Neural progenitor cell (in vitro differentiated cells): ENCODE data around the gene PCYT1A. TPM values are rescaled to one million over a fixed set of nuclear protein-coding genes. Genes with fewer than 3 reads are reported as not detected.
"Not testable (repeated sequence)": the region's sequence is repeated elsewhere in the genome, so short reads cannot be mapped to it uniquely, and the experiment has no call there.

Experiments
- DNase-seq: peaks from one replicate; pipeline ENCODE4 v3.0.0-alpha.2; 2016; ENCODE audit warnings: low spot score
- H2AFZ ChIP-seq: fragments of 200-600 bp; sonication (generic); replicated peaks from 2 replicates; pipeline ENCODE4 v1.6.1; 2016; ENCODE audit warnings: antibody characterized with exemption
- H3F3A ChIP-seq: fragments of 200-600 bp; sonication (generic); 2 replicates; pipeline ENCODE4 v1.6.1; 2016; ENCODE audit warnings: antibody characterized with exemption, low read depth
- H3K27ac ChIP-seq: fragments of 200-600 bp; sonication (generic); 2 replicates; pipeline ENCODE4 v1.5.1; 2016; ENCODE audit warnings: mild to moderate bottlenecking
- H3K27me3 ChIP-seq: fragments of 200-600 bp; sonication (generic); 2 replicates; pipeline ENCODE4 v1.6.1; 2016; ENCODE audit warnings: mild to moderate bottlenecking, moderate library complexity
- H3K36me3 ChIP-seq: fragments of 200-600 bp; sonication (generic); 2 replicates; pipeline ENCODE4 v1.5.1; 2016
- H3K4me1 ChIP-seq: fragments of 200-600 bp; sonication (generic); 2 replicates; pipeline ENCODE4 v1.6.1; 2016; ENCODE audit warnings: mixed run types
- H3K4me2 ChIP-seq: fragments of 200-600 bp; sonication (generic); 2 replicates; pipeline ENCODE4 v1.6.1; 2016
- H3K4me3 ChIP-seq: fragments of 200-600 bp; sonication (generic); 2 replicates; pipeline ENCODE4 v1.5.1; 2016
- H3K79me2 ChIP-seq: fragments of 200-600 bp; sonication (generic); 2 replicates; pipeline ENCODE4 v1.6.1; 2016; ENCODE audit warnings: low read depth
- H3K9ac ChIP-seq: fragments of 200-600 bp; sonication (generic); 2 replicates; pipeline ENCODE4 v1.6.1; 2016
- H3K9me3 ChIP-seq: fragments of 200-600 bp; sonication (generic); 2 replicates; pipeline ENCODE4 v1.5.1; 2016; ENCODE audit warnings: low read depth
- H4K20me1 ChIP-seq: fragments of 200-600 bp; sonication (generic); 2 replicates; pipeline ENCODE4 v1.6.1; 2016; ENCODE audit warnings: low read depth
- H3K27ac Mint-ChIP-seq: 3 replicates; pipeline ENCODE4 v1.8.0; 2021; ENCODE audit warnings: mixed read lengths
- H3K27me3 Mint-ChIP-seq: 2 replicates; pipeline ENCODE4 v1.8.0; 2022; ENCODE audit warnings: low read depth, mild to moderate bottlenecking, inconsistent platforms, moderate library complexity, mixed read lengths; ENCODE audit not compliant: insufficient read depth
- H3K36me3 Mint-ChIP-seq: 3 replicates; pipeline ENCODE4 v1.8.0; 2021; ENCODE audit warnings: mixed read lengths
- H3K4me1 Mint-ChIP-seq: 3 replicates; pipeline ENCODE4 v1.8.0; 2021; ENCODE audit warnings: mixed read lengths
- H3K4me3 Mint-ChIP-seq: 3 replicates; pipeline ENCODE4 v1.8.0; 2021; ENCODE audit warnings: mild to moderate bottlenecking, moderate library complexity, mixed read lengths
- H3K9me3 Mint-ChIP-seq: 3 replicates; pipeline ENCODE4 v1.8.0; 2020; ENCODE audit warnings: mixed read lengths
- CTCF ChIP-seq: fragments of 200-600 bp; sonication (generic); IDR thresholded peaks from 2 replicates; pipeline ENCODE4 v1.5.1; 2017; ENCODE audit warnings: antibody characterized with exemption, mild to moderate bottlenecking
- EZH2 ChIP-seq: fragments of 200-600 bp; sonication (generic); IDR thresholded peaks from 2 replicates; pipeline ENCODE4 v1.6.1; 2017; ENCODE audit warnings: antibody characterized with exemption, mild to moderate bottlenecking, moderate library complexity
- EZH2phosphoT487 ChIP-seq: fragments of 200-600 bp; sonication (generic); IDR thresholded peaks from 2 replicates; pipeline ENCODE4 v1.6.1; 2017; ENCODE audit warnings: antibody characterized with exemption
- total RNA-seq: library from RNA; depleted of rRNA; stranded (reverse); fragments of >200 nt; gene quantifications from 2 replicates; pipeline ENCODE4 v1.2.3, GENCODE V29; 2015; ENCODE audit warnings: low replicate concordance

PCYT1A gene
- total RNA-seq, 1 donor from 2014 or later = 29.3 TPM

- no peak overlapping the region for H3K4me3 Mint-ChIP-seq
- H2AFZ ChIP-seq = no peak overlapping the region
- TF ChIP-seq CTCF (no peak), EZH2 (no peak), EZH2phosphoT487 (no peak)
These were observed 32.6 kb upstream of the PCYT1A start for GRCh38 chr3:196320137-196320536.

DNA sequence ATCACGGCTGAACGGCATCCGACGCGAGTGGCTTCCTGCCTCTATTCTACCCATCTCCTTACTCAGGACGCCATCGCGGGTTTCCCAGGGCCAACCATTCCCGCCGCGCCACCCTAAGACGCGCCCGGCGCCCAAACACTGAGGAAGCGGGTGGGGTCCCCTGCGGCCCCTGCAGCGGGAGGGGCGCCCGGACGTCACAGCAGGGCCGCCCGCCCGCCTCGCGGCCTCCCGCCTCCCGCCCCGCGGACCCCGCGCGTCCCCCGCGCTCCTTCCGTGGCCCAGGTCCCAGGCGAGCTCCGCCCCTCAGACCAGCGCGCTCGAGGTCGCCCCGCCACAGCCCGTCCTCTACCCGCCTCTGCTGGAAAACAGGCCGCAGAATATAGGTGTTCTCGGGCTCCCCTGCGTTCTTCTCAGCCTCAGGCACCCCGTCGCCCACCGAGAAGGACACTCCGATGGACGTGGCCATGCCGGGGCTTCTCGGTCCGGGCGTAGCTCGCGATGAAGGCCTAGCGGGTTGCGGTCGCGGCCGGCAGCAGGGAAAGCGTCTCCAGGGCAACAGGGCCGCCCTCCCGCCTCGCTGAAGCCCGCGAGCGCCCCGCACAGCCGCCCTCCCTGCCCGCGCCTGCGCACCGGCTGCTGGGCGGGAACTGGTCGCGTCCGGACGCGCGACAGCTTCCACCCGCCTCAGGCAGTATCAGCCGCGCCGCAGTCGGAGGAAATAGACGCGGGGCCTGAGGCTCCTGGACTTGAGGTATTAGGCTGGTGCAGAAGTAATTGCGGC is 30.4 kb upstream of the PCYT1A start, which contains the start of gene DYNLT2B:
TSS of gene DYNLT2B (minus strand) at position 554 of the 781 bp plus-strand sequence. CDS start at position 466, 88 bp downstream.
- H3K4me1 ChIP-seq = no peaks in the 10 kb centered on the region
- peak within 1 kb of the TSS; percentile 76 for H3K4me3 ChIP-seq
- no peaks in the 10 kb centered on the region for H3K36me3 ChIP-seq
- peak within 1 kb of the TSS; percentile 51 for H3K9ac ChIP-seq
- Mint-ChIP-seq H3K4me1 (peaks cover 8% of the 10 kb centered on the region), H3K4me3 (peak within 1 kb of the TSS; percentile 96), H3K36me3 (peaks cover 11% of the 10 kb centered on the region), H3K9me3 (no peaks in the 10 kb centered on the region), H3K27me3 (peaks cover 4% of the 10 kb centered on the region), H3K27ac (peak within 1 kb of the TSS; percentile 87)
- no peak within 1 kb of the TSS for H3K27ac ChIP-seq
- H3K4me2 ChIP-seq = peak within 1 kb of the TSS; percentile 75
- H3K27me3 ChIP-seq = no peaks in the 10 kb centered on the region
- H2AFZ ChIP-seq = peak within 1 kb of the TSS; percentile 77
- TF ChIP-seq EZH2 (no peak), EZH2phosphoT487 (no peak), CTCF (no peak)
- H3K9me3 ChIP-seq = no peaks in the 10 kb centered on the region
- H3K79me2 ChIP-seq = peaks cover 4% of the 10 kb centered on the region
- peaks cover 11% of the 10 kb centered on the region for H3F3A ChIP-seq
- DNase-seq = peak; percentile 95
- H4K20me1 ChIP-seq = no peaks in the 10 kb centered on the region

More at GRCh38 chr3:196320137-196320536, 32.6 kb upstream of the PCYT1A start:
- Mint-ChIP-seq H3K36me3 (peaks cover 3% of the 10 kb centered on the region), H3K27me3 (peaks cover 2% of the 10 kb centered on the region), H3K9me3 (no peaks in the 10 kb centered on the region), H3K4me1 (peaks cover 5% of the 10 kb centered on the region), H3K27ac (no peak overlapping the region)
- no peak overlapping the region for H3K4me3 ChIP-seq
- no peak for DNase-seq
- H3K9ac ChIP-seq = no peak overlapping the region
- H3F3A ChIP-seq = peaks cover 11% of the 10 kb centered on the region
- peaks cover 4% of the 10 kb centered on the region for H3K79me2 ChIP-seq
- H3K27me3 ChIP-seq = no peaks in the 10 kb centered on the region
- H3K4me2 ChIP-seq = no peak overlapping the region
- H4K20me1 ChIP-seq = no peaks in the 10 kb centered on the region
- H3K36me3 ChIP-seq = no peaks in the 10 kb centered on the region
- H3K4me1 ChIP-seq = no peaks in the 10 kb centered on the region
- no peak overlapping the region for H3K27ac ChIP-seq
- H3K9me3 ChIP-seq = no peaks in the 10 kb centered on the region

- Histone ChIP-seq H3K4me3 (peak overlapping the region; percentile 76), H3K9ac (peak overlapping the region; percentile 51), H2AFZ (peak overlapping the region; percentile 77), H3K4me2 (peak overlapping the region; percentile 75), H3F3A (peaks cover 15% of the 10 kb centered on the region)
- not testable (repeated sequence) for H3K79me2 ChIP-seq, H3K9me3 Mint-ChIP-seq, H3K27ac ChIP-seq, H3K4me1 ChIP-seq, H4K20me1 ChIP-seq, H3K27me3 Mint-ChIP-seq, H3K27me3 ChIP-seq, H3K9me3 ChIP-seq, H3K36me3 ChIP-seq, DNase-seq, H3K4me1 Mint-ChIP-seq
- Mint-ChIP-seq H3K27ac (peak overlapping the region; percentile 92), H3K36me3 (peaks cover 11% of the 10 kb centered on the region), H3K4me3 (peak overlapping the region; percentile 96)
These were observed 29.5 kb upstream of the PCYT1A start for GRCh38 chr3:196316799-196317686.
